HepG2 (cell line): ENCODE measurements around the gene PLS1. TPM values are rescaled to one million over a fixed set of nuclear protein-coding genes. Genes with fewer than 3 reads are reported as not detected.

Experiments used
- ARID4A ChIP-seq: sonication (generic); formaldehyde crosslinking; IDR thresholded peaks from 2 replicates; pipeline ENCODE4 v1.5.0; 2020; ENCODE audit warnings: mild to moderate bottlenecking, missing genetic modification reagents, borderline replicate concordance
- HOXA3 ChIP-seq: sonication (generic); formaldehyde crosslinking; IDR thresholded peaks from 2 replicates; pipeline ENCODE4 v1.5.0; 2020; ENCODE audit warnings: missing genetic modification reagents
- NCOR1 ChIP-seq: fragments of 200-600 bp; sonication (generic); IDR thresholded peaks from 2 replicates; pipeline ENCODE4 v1.7.0; 2017; ENCODE audit warnings: antibody characterized with exemption, low read length, borderline replicate concordance
- SYNCRIP ChIP-seq: fragments of 200-400 bp; formaldehyde crosslinking; IDR thresholded peaks from 2 replicates; pipeline ENCODE4 v1.6.1; 2018; ENCODE audit warnings: mild to moderate bottlenecking, low read depth, low read length; ENCODE audit not compliant: insufficient read depth
- TAF1 ChIP-seq: sonication (generic); formaldehyde crosslinking; IDR thresholded peaks from 2 replicates; pipeline ENCODE4 v1.4.0; 2020; ENCODE audit warnings: missing genetic modification reagents
- YEATS4 ChIP-seq: sonication (generic); formaldehyde crosslinking; IDR thresholded peaks from 2 replicates; pipeline ENCODE4 v1.4.0; 2020; ENCODE audit warnings: missing genetic modification reagents, borderline replicate concordance
- ZFP62 ChIP-seq: sonication (generic); formaldehyde crosslinking; IDR thresholded peaks from 2 replicates; pipeline ENCODE4 v1.4.0; 2020; ENCODE audit warnings: missing genetic modification reagents
- ZGPAT ChIP-seq: IDR thresholded peaks from 2 replicates; pipeline ENCODE4 v1.6.1; 2016; ENCODE audit warnings: mild to moderate bottlenecking
- ZNF24 ChIP-seq: fragments of 450-650 bp; IDR thresholded peaks from 2 replicates; pipeline ENCODE4 v1.6.1; 2017; ENCODE audit warnings: antibody characterized with exemption, mild to moderate bottlenecking
- ZNF800 ChIP-seq: sonication (generic); formaldehyde crosslinking; IDR thresholded peaks from 2 replicates; pipeline ENCODE4 v1.4.0; 2020; ENCODE audit warnings: missing genetic modification reagents
- polyA plus RNA-seq, 8 experiments: library from polyadenylated mRNA; depleted of rRNA in 3 of 8; stranded (reverse) in 7 of 8; unstranded in 1 of 8; fragments of >200 nt; fragmentation: Illumina TruSeq in 4 of 8; extraction: Trizol in 4 of 8; gene quantifications; 2 replicates each; pipeline versions ENCODE4 v1.2.1 to v1.2.3, GENCODE V29; 2011 to 2016; ENCODE audit warnings: low read depth in 4 of 8, missing spikeins in 1 of 8, mixed read lengths in 1 of 8; ENCODE audit not compliant: insufficient read depth in 1 of 8
- total RNA-seq, 5 experiments: library from RNA; depleted of rRNA; stranded (reverse); fragments of >200 nt; fragmentation: Illumina TruSeq; extraction: Trizol; gene quantifications; 2 replicates each; pipeline ENCODE4 v1.2.3, GENCODE V29; 2016; ENCODE audit warnings: low read depth in 1 of 5
- TF ChIP-seq, protein P1 (sequence below): sonication (generic); formaldehyde crosslinking; IDR thresholded peaks from 2 replicates; pipeline ENCODE4 v1.5.0; 2020; ENCODE audit warnings: missing genetic modification reagents, mild to moderate bottlenecking, borderline replicate concordance
- TF ChIP-seq, protein P2 (sequence below): sonication (generic); formaldehyde crosslinking; IDR thresholded peaks from 2 replicates; pipeline ENCODE4 v1.9.0; 2021; ENCODE audit warnings: mild to moderate bottlenecking, missing genetic modification reagents

The PLS1 gene
- total and polyA plus RNA-seq, 2 of the 13 experiments (the other 11 are each of a cell fraction or from before 2014, with no cell fraction given), result 11.2 to 21.1 TPM

- TF ChIP-seq ZNF800, result peak; percentile 55; the same call in 1 of the 2 replicates
- peak; percentile 62; the same call in 1 of the 2 replicates for TF ChIP-seq ZGPAT (CRISPR knock-in tag)
- TF ChIP-seq, protein P1, sequence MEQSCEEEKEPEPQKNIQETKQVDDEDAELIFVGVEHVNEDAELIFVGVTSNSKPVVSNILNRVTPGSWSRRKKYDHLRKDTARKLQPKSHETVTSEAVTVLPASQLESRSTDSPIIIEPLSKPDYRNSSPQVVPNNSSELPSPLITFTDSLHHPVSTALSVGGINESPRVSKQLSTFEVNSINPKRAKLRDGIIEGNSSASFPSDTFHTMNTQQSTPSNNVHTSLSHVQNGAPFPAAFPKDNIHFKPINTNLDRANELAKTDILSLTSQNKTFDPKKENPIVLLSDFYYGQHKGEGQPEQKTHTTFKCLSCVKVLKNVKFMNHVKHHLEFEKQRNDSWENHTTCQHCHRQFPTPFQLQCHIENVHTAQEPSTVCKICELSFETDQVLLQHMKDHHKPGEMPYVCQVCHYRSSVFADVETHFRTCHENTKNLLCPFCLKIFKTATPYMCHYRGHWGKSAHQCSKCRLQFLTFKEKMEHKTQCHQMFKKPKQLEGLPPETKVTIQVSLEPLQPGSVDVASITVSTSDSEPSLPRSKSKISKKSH (CRISPR knock-in tag), result no peak
- no peak for TF ChIP-seq ZFP62
- TF ChIP-seq HOXA3 (CRISPR knock-in tag), result peak; percentile 62
- peak; percentile 17 for TF ChIP-seq ARID4A (CRISPR knock-in tag)
- TF ChIP-seq YEATS4 (CRISPR knock-in tag), result peak; percentile 48
- TF ChIP-seq TAF1 (CRISPR knock-in tag), result peak; percentile 63
- no peak for TF ChIP-seq ZNF24
- TF ChIP-seq SYNCRIP, result no peak
- TF ChIP-seq NCOR1, result peak; percentile 15; the same call in 1 of the 2 replicates
- TF ChIP-seq, protein P2, sequence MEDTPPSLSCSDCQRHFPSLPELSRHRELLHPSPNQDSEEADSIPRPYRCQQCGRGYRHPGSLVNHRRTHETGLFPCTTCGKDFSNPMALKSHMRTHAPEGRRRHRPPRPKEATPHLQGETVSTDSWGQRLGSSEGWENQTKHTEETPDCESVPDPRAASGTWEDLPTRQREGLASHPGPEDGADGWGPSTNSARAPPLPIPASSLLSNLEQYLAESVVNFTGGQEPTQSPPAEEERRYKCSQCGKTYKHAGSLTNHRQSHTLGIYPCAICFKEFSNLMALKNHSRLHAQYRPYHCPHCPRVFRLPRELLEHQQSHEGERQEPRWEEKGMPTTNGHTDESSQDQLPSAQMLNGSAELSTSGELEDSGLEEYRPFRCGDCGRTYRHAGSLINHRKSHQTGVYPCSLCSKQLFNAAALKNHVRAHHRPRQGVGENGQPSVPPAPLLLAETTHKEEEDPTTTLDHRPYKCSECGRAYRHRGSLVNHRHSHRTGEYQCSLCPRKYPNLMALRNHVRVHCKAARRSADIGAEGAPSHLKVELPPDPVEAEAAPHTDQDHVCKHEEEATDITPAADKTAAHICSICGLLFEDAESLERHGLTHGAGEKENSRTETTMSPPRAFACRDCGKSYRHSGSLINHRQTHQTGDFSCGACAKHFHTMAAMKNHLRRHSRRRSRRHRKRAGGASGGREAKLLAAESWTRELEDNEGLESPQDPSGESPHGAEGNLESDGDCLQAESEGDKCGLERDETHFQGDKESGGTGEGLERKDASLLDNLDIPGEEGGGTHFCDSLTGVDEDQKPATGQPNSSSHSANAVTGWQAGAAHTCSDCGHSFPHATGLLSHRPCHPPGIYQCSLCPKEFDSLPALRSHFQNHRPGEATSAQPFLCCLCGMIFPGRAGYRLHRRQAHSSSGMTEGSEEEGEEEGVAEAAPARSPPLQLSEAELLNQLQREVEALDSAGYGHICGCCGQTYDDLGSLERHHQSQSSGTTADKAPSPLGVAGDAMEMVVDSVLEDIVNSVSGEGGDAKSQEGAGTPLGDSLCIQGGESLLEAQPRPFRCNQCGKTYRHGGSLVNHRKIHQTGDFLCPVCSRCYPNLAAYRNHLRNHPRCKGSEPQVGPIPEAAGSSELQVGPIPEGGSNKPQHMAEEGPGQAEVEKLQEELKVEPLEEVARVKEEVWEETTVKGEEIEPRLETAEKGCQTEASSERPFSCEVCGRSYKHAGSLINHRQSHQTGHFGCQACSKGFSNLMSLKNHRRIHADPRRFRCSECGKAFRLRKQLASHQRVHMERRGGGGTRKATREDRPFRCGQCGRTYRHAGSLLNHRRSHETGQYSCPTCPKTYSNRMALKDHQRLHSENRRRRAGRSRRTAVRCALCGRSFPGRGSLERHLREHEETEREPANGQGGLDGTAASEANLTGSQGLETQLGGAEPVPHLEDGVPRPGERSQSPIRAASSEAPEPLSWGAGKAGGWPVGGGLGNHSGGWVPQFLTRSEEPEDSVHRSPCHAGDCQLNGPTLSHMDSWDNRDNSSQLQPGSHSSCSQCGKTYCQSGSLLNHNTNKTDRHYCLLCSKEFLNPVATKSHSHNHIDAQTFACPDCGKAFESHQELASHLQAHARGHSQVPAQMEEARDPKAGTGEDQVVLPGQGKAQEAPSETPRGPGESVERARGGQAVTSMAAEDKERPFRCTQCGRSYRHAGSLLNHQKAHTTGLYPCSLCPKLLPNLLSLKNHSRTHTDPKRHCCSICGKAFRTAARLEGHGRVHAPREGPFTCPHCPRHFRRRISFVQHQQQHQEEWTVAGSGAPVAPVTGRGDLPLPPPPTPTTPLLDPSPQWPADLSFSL (CRISPR knock-in tag), result no peak
Observed at GRCh38 chr3:142723968-142724681, 127.9 kb downstream of the PLS1 start, which contains the start of gene TRPC1 (continued).
